Gastroesophageal sphincter (tissue), 3 donors: Measurements from ENCODE around the gene TULP4.

Experiments
- CTCF ChIP-seq, 4 experiments: fragments of 200-600 bp in 2 of 4; fragments of 450-650 bp in 2 of 4; sonication (generic) in 1 of 4; IDR thresholded peaks; one replicate each; pipeline ENCODE4 v1.5.1; 2017 to 2019; ENCODE audit warnings: antibody characterized with exemption in 4 of 4, mild to moderate bottlenecking in 2 of 4, moderate library complexity in 2 of 4
- EP300 ChIP-seq: sonication (generic); formaldehyde crosslinking; IDR thresholded peaks from one replicate; pipeline ENCODE4 v1.6.1; 2017; ENCODE audit warnings: antibody characterized with exemption, mild to moderate bottlenecking
- POLR2A ChIP-seq, 2 donors: fragments of 450-650 bp; IDR thresholded peaks; one replicate each; pipeline ENCODE4 v1.6.1; 2017; ENCODE audit warnings: antibody characterized with exemption in 2 of 2, mild to moderate bottlenecking in 2 of 2, moderate library complexity in 1 of 2
- POLR2AphosphoS5 ChIP-seq: sonication (generic); formaldehyde crosslinking; IDR thresholded peaks from one replicate; pipeline ENCODE4 v1.6.1; 2017; ENCODE audit warnings: antibody characterized with exemption

- no peak for TF ChIP-seq CTCF (IDR thresholded peaks at IDR 0.05)
- no peak for TF ChIP-seq EP300
- no peak for TF ChIP-seq POLR2A (IDR thresholded peaks at IDR 0.05)
- TF ChIP-seq POLR2AphosphoS5 = no peak
These were observed 242.5 kb downstream of the TULP4 start for GRCh38 chr6:158554611-158555361.
